NCI-H748 treated with DMSO at 0.1 percent for 48 hours (cell line): Measurements from ENCODE around the gene ERV3-1.
"Not testable (repeated sequence)": the region's sequence is repeated elsewhere in the genome, so short reads cannot be mapped to it uniquely, and the experiment has no call there.

ENCODE experiments used
- DNase-seq: peaks from one replicate; lab custom pipeline; 2025; lab: John Stamatoyannopoulos, UW

ERV3-1 gene, protein sequence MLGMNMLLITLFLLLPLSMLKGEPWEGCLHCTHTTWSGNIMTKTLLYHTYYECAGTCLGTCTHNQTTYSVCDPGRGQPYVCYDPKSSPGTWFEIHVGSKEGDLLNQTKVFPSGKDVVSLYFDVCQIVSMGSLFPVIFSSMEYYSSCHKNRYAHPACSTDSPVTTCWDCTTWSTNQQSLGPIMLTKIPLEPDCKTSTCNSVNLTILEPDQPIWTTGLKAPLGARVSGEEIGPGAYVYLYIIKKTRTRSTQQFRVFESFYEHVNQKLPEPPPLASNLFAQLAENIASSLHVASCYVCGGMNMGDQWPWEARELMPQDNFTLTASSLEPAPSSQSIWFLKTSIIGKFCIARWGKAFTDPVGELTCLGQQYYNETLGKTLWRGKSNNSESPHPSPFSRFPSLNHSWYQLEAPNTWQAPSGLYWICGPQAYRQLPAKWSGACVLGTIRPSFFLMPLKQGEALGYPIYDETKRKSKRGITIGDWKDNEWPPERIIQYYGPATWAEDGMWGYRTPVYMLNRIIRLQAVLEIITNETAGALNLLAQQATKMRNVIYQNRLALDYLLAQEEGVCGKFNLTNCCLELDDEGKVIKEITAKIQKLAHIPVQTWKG

DNA sequence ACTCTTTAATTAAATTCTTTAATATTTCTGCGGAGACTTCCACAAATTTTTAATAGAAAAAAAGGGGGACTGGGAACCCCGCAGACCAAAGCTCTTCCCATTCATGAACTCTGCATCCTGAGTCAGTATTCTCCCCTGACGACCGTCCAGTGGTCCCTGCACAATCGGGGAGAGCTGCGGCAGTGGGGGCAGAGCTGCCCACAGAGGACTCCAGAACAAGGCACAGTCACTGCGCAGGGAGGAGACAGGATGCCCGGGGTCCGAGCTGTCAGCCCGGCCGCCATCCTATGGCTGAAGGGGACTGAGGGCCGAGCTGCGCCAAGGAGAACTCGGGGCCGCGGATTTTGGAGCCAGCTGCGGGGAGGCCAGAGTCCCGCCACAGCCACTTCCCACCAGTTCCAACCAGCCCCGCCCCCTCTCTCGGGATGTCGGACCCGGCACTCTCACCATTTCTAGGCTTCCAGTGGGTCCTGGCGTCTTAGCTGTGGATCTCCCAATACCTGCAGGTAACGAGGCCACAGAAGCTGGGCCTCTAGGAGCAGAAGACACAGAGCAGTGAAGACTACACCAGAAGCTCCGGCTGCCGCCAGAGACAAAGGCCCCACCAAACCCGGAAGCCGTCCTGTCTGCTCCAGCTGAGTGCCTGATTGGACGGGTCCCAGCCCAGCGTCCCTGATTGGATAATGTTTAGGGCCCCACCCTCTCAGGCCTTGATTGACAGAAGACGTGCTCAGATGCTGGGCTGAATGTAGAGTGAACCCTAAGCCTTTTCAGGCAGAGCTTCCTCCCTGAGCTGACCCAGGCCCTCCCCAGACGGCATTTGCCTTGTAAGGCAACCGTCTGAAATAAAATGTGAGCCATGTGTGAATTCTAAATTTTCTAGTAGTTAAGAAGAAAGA lies at the start of gene ERV3-1:
Gene ERV3-1, minus strand, starts transcription at position 594 of the 899 bp plus-strand sequence. CDS start 13,661 bp downstream, outside the sequence.
- DNase-seq = peak; percentile 92

DNA sequence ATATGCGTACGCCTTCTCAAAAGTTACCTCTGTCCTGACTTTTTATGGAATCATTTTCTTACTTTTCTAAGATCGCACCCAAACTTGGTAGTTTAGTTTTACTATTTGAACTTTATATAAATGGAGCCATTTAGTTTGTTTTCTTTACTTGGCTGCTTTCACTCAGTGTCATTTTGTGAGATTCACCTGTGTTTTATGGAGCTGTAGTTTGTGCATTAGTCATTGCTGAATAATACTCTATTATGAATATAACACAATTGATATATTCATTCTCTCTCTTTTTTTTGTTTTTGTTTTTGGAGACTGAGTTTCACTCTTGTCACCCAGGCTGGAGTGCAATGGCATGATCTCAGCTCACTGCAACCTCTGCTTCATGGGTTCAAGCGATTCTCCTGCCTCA lies 49.3 kb upstream of the ERV3-1 start:
- not testable (repeated sequence) for DNase-seq

DNA sequence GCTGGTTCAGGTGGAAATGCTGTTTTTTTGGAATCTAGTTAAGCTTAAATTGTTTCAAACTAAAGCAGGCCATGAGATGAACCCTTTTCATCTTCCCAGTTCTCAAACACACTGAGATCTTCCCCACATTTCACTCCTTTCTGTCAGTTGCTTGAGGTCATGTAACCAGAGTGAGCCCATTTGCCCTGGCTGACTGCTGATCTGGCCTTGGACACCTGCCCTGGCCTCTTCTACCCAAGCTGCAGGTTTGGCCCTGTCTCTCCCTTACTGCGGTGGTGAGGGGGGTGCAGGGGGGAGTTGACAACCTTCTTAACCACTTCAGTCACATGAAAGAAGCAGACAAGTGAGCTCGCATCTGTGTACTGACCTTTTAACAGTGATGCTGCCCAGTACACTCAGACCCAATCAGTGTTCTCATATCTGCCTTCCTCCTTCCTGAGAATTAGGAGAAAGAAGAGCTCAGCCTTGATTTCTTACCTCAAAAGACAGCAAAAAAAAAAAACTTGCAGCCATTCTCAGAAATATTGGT lies 48.0 kb upstream of the ERV3-1 start:
- not testable (repeated sequence) for DNase-seq

DNA sequence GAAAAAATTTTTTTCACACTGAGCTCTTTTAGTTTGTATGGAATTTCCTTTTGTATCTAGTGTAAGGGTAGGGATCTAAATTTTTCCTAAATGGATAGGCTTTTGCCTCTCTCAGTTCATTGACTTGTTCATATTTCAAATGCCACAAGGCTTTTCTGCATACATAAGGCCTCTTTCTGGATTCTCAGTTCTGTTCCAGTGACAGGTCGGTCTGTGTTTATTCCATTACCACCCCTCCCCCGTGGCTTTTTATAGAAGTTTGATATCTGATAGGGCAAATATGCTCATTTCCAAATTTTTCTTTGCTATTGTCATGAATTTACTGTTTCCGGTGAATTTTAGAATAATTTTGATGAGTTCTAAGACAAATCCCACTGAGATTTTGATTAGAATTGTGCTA lies 45.2 kb upstream of the ERV3-1 start:
- not testable (repeated sequence) for DNase-seq

DNA sequence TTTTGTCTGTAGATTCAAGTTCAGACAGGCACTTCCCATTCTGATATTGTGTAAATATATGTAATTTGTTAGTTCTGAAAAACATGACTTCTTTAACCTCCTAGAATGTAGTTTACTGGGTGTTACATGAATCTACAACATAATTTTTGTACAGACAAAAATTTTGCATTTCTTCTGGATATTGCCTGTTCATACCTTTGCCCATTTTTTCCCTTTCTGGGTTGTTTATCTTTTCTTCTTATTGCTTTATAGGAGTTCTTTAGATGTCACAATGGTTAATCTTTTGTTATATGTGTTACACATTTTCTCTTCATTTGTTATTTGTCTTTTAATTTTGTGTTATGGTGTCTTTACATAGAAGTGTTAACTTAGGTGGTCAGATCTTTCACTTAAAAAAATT lies 44.7 kb upstream of the ERV3-1 start:
- not testable (repeated sequence) for DNase-seq

DNA sequence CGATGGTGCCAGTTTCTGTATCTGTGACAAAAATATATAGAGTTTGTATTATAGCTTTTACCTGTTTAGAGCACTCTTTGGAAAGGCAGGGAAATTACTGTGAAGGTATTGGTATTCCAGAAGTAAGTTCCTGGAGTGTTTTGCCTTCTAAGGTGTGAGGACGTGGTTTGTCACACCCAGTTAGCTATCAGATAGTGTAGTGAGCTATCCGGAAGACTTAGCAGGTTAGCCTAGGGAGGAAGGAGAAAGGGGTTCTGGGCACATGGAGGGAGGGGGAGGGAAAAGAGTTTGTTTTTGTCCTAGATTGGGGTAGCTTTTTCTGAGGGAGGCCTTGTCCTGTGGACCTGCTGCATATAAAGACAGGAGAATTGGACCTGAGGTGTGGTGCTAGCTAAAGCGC lies 39.8 kb upstream of the ERV3-1 start:
- DNase-seq = not testable (repeated sequence)

DNA sequence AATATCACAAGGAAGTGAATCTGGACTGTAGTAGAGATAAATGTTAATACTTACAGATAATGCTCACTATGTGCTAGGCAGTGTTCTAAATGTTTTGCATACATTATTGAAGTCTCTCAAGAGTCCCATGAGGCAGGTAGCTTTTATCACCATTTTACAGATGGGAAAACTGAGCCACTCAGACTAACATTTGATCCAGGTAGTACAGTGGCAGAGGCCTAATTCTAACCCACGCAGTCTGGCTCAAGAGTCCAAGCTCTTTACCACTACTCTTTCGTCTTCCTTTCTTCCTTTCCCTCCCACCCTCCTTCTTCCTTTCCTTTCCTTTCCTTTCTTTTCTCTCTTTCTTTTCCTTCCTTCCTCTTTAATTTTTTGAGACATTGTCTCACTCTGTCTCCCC lies 39.1 kb upstream of the ERV3-1 start:
- DNase-seq = not testable (repeated sequence)

DNA sequence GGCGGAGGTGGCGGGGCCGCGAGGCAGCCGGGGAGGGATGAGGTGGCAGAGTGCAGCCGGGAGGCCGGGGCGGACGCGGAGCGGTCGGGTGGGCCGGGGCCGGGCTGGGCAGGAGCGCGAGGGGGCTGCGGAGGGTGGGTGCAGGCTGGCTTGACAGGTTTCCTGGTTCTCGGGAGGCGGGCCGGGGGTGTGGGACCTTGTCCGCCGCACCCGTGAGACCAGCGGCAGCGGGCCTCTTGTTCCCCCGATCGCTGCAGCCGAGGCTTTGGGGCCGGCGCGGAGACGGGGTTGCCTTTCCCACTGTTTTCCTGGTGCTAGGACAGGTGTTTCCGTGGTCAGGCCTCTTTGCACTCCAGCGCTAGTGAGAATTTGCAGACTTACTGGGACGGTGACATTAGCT lies 32.3 kb upstream of the ERV3-1 start:
- peak; percentile 28 for DNase-seq

DNA sequence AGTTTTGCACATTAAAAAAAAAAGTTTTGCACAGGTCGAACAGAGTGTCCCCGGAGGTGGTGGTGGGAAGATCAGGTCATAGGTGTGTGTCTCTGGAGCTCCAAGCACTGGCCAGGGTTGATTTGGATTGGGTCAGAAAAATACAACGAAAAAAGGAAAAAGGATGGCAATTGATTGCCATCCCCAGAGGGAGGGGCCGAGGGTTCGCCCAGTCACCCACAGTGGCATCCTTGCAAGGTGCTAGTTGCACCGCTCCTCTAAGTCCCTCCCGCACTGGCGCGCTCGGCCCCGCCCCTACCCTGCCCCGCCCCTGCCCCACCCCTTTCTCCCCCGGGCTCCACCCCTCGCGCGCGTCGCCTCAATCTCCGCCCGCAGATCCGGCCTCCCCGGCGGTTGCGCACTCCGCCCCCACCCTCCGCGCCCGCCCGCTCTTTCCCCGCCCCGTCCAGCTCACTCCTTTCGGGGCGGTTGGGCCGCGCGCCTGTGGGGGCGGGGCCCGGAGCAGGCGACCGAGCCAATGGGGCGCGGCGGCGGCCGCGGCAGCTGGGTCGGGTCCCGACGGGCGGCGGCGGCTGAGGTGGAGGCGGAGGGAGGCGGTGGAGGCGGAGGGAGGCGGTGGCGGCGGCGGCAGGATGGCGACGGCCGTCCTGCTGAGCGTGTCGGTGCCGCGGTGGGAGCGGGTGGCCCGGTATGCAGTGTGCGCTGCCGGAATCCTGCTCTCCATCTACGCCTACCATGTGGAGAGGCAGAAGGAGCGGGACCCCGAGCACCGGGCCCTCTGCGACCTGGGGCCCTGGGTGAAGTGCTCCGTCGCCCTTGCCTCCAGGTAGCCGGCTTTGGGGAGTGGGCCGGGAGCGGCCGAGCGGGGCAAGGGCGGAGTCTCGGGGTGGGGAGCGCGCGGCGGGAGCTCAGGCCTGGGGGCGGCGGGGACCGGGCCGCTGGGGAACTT lies 31.5 kb upstream of the ERV3-1 start:
- peak; percentile 71 for DNase-seq

DNA sequence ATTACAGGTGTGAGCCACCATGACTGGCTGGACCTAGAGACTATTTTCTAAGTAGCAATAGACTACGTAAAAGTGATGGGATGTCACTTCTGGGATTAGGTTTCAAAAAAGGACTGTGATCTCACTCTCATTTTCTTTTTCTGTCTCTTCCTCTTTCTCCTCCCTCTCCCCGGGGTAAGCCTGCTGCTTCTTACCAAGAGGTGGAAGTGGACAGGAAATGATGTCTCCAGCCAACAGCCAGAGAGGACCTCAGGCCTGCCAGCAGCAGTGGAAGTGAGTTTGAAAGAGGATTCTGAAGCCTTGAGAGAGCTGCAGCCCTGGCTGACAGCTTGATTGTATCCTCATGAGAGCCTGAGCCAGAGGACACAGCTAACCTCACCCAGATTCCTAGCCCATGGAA lies 30.0 kb upstream of the ERV3-1 start:
- DNase-seq = not testable (repeated sequence)

DNA sequence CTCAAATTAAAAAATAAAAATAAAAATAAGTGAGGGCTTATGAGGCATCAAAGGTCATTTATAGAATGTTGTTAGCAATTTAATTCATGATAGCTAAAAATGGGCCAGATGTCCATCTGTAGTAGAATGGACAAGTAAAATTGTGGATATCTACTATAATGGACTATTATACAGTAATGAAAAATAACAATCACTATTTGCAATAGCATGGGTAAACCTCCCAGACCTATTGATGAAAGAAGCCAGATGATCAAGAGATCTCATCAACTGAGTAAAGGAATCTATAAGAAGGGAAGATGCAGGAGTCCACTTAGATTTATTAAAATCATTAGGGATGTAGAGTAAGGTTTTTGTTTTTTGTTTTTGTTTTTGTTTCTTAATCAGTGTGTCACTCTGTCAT lies 29.0 kb upstream of the ERV3-1 start:
- DNase-seq = not testable (repeated sequence)

DNA sequence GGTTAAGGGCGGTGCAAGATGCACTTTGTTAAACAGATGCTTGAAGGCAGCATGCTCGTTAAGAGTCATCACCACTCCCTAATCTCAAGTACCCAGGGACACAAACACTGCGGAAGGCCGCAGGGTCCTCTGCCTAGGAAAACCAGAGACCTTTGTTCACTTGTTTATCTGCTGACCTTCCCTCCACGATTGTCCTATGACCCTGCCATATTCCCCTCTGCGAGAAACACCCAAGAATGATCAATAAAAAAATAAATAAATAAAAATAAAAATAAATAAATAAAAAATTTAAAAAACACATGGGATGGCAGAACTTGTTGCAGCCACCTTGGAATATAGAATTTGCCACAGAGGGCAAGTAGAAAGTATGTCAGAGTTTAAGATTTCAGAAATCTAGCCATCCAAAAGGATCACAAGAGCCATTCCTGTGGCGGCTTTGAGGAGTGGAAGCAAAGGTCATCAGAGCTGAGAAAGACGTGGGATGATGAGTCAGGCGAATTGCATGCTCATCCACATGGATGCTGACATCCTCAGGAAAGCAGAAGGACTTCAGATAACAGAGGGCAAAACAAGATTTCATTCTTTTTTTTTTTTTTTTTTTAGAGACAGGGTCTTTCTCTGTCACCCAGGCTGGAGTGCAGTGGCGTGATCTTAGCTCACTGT lies 27.8 kb upstream of the ERV3-1 start:
- DNase-seq = not testable (repeated sequence)

DNA sequence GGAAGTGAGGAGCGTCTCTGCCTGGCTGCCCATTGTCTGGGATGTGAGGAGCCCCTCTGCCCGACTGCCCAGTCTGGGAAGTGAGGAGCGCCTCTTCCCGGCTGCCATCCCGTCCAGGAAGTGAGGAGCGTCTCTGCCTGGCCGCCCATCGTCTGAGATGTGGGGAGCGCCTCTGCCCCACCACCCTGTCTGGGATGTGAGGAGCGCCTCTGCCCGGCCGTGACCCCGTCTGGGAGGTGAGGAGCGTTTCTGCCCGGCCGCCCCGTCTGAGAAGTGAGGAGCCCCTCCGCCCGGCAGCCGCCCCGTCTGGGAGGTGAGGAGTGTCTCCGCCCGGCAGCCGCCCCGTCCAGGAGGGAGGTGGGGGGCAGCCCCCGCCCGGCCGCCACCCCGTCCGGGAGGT lies 26.9 kb upstream of the ERV3-1 start:
- not testable (repeated sequence) for DNase-seq

DNA sequence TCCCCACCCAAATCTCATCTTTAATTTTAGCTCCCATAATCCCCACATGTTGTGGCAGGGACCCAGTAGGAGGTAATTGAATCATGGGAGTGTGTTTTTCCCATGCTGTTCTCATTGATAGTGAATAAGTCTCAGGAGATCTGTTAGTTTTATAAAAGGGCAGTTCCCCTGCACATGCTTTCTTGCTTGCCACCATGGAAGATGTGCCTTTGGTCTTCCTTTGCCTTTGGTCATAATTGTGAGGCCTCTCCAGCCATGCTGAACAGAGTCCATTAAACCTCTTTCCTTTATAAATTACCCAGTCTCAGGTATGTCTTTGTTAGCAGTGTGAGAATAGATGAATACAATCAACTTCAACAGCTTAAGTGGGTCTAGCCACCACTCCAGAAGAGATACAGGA lies 18.5 kb upstream of the ERV3-1 start:
- DNase-seq = not testable (repeated sequence)

DNA sequence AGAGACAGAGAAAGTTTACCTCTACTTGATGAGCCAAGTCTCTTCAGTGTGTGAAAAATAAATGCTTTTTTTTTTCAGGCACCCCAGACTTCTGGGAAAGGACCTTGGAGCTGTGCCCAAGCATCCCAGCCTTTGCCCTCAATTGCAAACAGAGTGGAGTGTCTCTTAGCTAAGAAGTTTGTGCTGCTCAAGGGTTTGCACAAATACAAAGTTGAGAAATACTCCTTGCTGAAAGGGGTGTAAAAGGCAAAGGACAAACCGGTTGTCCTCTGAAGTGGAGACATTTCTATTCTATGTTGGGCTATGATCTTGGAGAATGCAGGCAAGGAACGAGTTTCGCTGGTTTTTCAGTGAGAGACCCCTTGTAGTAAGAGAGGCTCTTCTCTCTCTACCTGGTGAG lies 14.5 kb upstream of the ERV3-1 start:
- not testable (repeated sequence) for DNase-seq

DNA sequence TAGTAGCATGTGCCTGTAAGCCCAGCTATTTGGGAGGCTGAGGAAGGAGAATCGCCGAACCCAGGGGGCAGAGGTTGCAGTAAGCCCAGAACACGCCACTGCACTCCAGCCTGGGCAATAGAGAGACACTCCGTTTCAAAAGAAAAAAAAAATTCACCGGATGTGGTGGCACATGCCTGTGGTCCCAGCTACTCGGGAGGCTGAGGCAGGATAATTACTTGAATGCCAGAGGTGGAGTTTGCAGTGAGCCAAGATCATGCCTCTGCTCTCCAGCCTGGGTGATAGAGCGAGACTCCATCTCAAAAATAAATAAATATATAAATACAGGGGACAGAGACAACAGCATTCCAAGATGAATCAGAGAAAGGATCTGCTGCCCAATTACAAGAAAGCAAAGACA lies 3.4 kb upstream of the ERV3-1 start:
- not testable (repeated sequence) for DNase-seq

DNA sequence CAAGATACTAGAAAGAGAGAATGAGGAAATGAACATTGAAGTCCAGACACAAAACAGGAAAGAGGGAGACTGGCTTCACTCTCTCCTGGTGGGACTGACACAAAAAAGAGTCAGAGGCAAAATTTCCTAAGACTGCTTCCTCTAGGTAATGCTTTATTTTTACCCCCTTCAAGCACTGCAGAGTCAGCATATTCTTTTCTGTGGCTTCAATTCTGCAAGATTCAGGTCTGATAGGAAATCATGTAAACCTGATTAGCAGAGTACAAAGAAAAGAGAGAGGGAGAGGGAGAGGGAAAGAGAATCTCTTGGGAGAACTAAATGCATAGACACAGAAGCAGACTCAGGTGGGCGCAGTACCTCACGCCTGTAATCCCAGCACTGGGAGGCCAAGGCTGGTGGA lies 2.9 kb upstream of the ERV3-1 start:
- not testable (repeated sequence) for DNase-seq

DNA sequence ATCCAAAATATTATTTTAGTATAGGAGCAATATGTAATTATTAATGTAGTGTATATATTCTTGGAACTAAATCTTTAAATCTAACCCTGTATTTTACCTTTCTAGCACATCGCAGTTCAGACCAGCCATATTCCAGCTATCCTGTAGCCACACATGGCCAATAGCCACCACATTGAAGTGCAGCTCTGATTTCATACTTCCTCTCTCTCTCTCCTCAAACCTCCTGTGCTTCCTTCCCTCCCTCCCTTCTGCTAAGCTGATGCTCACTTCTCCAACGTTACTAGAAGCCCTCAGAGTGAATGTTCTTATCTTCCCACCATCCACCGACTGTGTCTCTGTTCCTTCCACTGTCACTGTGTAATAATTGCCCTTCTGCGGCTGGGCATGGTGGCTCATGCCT lies 549 bp upstream of the ERV3-1 start:
- not testable (repeated sequence) for DNase-seq

DNA sequence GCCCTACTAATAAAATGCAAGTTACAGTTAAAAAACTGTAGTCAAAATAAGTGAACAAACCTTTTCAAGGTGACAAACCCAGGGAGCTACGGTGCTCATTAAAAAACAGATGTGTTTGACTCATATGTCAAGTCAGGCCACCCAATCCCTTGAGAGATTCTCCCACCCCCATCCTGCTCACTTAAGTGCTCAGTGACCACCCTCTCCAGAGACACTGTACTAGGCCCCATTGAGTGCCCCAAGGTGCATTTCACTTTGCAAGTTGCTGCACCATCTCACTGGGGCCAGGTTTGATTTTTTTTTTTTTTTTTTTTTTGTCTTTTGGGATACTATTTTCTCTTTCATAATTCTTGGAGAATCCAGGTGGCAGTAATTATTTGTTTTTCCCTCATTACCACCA lies 1.9 kb downstream of the ERV3-1 start:
- DNase-seq = no peak

DNA sequence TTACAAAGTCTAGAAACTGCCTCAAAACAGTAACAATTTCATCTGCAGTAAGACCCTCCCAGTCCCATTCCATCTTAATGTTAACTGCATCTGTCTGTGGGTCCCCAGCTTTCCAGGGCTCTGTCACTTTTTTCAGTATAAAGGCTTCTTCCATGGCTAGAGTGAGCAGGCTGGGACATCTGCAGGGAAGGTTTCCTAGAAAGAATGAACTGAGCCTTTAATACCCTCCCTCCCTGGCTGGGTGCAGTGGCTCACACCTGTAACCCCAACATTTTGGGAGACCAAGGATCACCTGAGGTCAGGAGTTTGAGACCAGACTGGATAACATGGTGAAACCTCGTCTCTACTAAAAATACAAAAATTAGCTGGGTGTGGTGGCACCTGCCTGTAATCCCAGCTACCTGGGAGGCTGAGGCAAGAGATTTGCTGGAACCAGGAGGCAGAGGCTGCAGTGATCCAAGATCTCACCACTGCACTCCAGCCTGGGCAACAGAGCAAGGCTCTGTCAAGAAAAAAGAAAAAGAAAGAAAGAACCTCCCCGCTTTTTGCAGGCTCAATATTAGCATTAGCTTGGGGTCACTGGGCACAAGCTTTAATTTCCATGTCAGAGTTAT lies 3.4 kb downstream of the ERV3-1 start:
- no peak for DNase-seq
